Rectal smooth muscle tissue (tissue), 1 donor: Measurements from ENCODE around the gene CGGBP1.
A peak's percentile ranks its signal among the peaks of the same experiment; 100 is the strongest.

Experiments
- H3K27ac ChIP-seq: one replicate; pipeline ENCODE4 v1.7.0; 2013; ENCODE audit warnings: low read depth, low read length, inconsistent platforms
- H3K27me3 ChIP-seq: one replicate; pipeline ENCODE4 v1.7.0; 2013; ENCODE audit warnings: low read length; ENCODE audit not compliant: control insufficient read depth, insufficient read depth
- H3K36me3 ChIP-seq: one replicate; pipeline ENCODE4 v1.7.0; 2013; ENCODE audit warnings: low read length; ENCODE audit not compliant: control insufficient read depth, insufficient read depth
- H3K4me1 ChIP-seq: one replicate; pipeline ENCODE4 v1.7.0; 2013; ENCODE audit warnings: low read length; ENCODE audit not compliant: control insufficient read depth, insufficient read depth
- H3K4me3 ChIP-seq: one replicate; pipeline ENCODE4 v1.7.0; 2013; ENCODE audit warnings: low read length
- H3K9ac ChIP-seq: one replicate; pipeline ENCODE4 v1.7.0; 2013; ENCODE audit warnings: low read length

The CGGBP1 gene

GRCh38 chr3:88058581-88059379 is at the start of gene CGGBP1, which contains the start of gene ZNF654:
Gene CGGBP1, minus strand, starts transcription at chr3:88059005. Its CDS starts 3,029 bp downstream, at chr3:88055976.
Gene ZNF654, plus strand, starts transcription at chr3:88059255. Its CDS starts 65 bp downstream, at chr3:88059320.
- Histone ChIP-seq H3K4me3 (peak within 1 kb of the TSS; percentile 84), H3K27me3 (no peaks in the 10 kb centered on the region), H3K4me1 (peaks cover 13% of the 10 kb centered on the region), H3K36me3 (peaks cover 6% of the 10 kb centered on the region), H3K27ac (peak within 1 kb of the TSS; percentile 96), H3K9ac (peak within 1 kb of the TSS; percentile 91)

GRCh38 chr3:88105325-88105724 is 46.5 kb upstream of the CGGBP1 start:
- H3K27ac ChIP-seq, result no peak overlapping the region
- H3K36me3 ChIP-seq, result no peaks in the 10 kb centered on the region
- no peaks in the 10 kb centered on the region for H3K27me3 ChIP-seq
- H3K4me3 ChIP-seq, result no peak overlapping the region
- no peak overlapping the region for H3K9ac ChIP-seq
- peaks cover 4% of the 10 kb centered on the region for H3K4me1 ChIP-seq

- Histone ChIP-seq H3K27me3 (no peaks in the 10 kb centered on the region), H3K9ac (no peak overlapping the region), H3K4me1 (peaks cover 4% of the 10 kb centered on the region), H3K27ac (no peak overlapping the region), H3K36me3 (no peaks in the 10 kb centered on the region), H3K4me3 (no peak overlapping the region)
Measured at GRCh38 chr3:88101142-88101541, 42.3 kb upstream of the CGGBP1 start.

- no peak overlapping the region for H3K4me3 ChIP-seq
- no peaks in the 10 kb centered on the region for H3K27me3 ChIP-seq
- no peaks in the 10 kb centered on the region for H3K4me1 ChIP-seq
- H3K36me3 ChIP-seq, result no peaks in the 10 kb centered on the region
- H3K27ac ChIP-seq, result no peak overlapping the region
- H3K9ac ChIP-seq, result no peak overlapping the region
Measured at GRCh38 chr3:88093266-88093665, 34.5 kb upstream of the CGGBP1 start.

GRCh38 chr3:88092270-88092669 is 33.5 kb upstream of the CGGBP1 start:
- no peak overlapping the region for H3K27ac ChIP-seq
- H3K27me3 ChIP-seq, result no peaks in the 10 kb centered on the region
- H3K4me1 ChIP-seq, result no peaks in the 10 kb centered on the region

GRCh38 chr3:88090681-88091080 is 31.9 kb upstream of the CGGBP1 start:
- no peak overlapping the region for H3K27ac ChIP-seq
- no peaks in the 10 kb centered on the region for H3K27me3 ChIP-seq
- H3K4me3 ChIP-seq, result no peak overlapping the region
- no peaks in the 10 kb centered on the region for H3K36me3 ChIP-seq
- H3K4me1 ChIP-seq, result no peaks in the 10 kb centered on the region
- no peak overlapping the region for H3K9ac ChIP-seq

More at GRCh38 chr3:88092270-88092669, 33.5 kb upstream of the CGGBP1 start:
- H3K36me3 ChIP-seq, result no peaks in the 10 kb centered on the region
- H3K4me3 ChIP-seq, result no peak overlapping the region
- no peak overlapping the region for H3K9ac ChIP-seq

- Histone ChIP-seq H3K27ac (no peak overlapping the region), H3K4me3 (no peak overlapping the region), H3K27me3 (no peaks in the 10 kb centered on the region), H3K36me3 (no peaks in the 10 kb centered on the region), H3K4me1 (no peaks in the 10 kb centered on the region), H3K9ac (no peak overlapping the region)
Measured at GRCh38 chr3:88084097-88084501, 25.3 kb upstream of the CGGBP1 start.

GRCh38 chr3:88082854-88083253 is 24.0 kb upstream of the CGGBP1 start:
- no peak overlapping the region for H3K27ac ChIP-seq
- H3K36me3 ChIP-seq, result no peaks in the 10 kb centered on the region
- no peak overlapping the region for H3K9ac ChIP-seq
- no peaks in the 10 kb centered on the region for H3K4me1 ChIP-seq
- H3K4me3 ChIP-seq, result no peak overlapping the region
- H3K27me3 ChIP-seq, result no peaks in the 10 kb centered on the region

GRCh38 chr3:88078932-88079331 is 20.1 kb upstream of the CGGBP1 start:
- Histone ChIP-seq H3K4me3 (no peak overlapping the region), H3K4me1 (no peaks in the 10 kb centered on the region), H3K27ac (no peak overlapping the region), H3K27me3 (no peaks in the 10 kb centered on the region), H3K9ac (no peak overlapping the region), H3K36me3 (no peaks in the 10 kb centered on the region)

GRCh38 chr3:88076712-88077111 is 17.9 kb upstream of the CGGBP1 start:
- no peaks in the 10 kb centered on the region for H3K27me3 ChIP-seq
- H3K9ac ChIP-seq, result no peak overlapping the region
- no peaks in the 10 kb centered on the region for H3K36me3 ChIP-seq
- H3K27ac ChIP-seq, result no peak overlapping the region
- H3K4me3 ChIP-seq, result no peak overlapping the region
- no peaks in the 10 kb centered on the region for H3K4me1 ChIP-seq

- H3K9ac ChIP-seq, result no peak overlapping the region
- no peaks in the 10 kb centered on the region for H3K27me3 ChIP-seq
- H3K36me3 ChIP-seq, result no peaks in the 10 kb centered on the region
- H3K4me3 ChIP-seq, result no peak overlapping the region
- no peak overlapping the region for H3K27ac ChIP-seq
- no peaks in the 10 kb centered on the region for H3K4me1 ChIP-seq
Measured at GRCh38 chr3:88075497-88075896, 16.7 kb upstream of the CGGBP1 start.

- Histone ChIP-seq H3K4me1 (no peaks in the 10 kb centered on the region), H3K27ac (no peak overlapping the region), H3K36me3 (no peaks in the 10 kb centered on the region), H3K4me3 (no peak overlapping the region), H3K9ac (no peak overlapping the region), H3K27me3 (no peaks in the 10 kb centered on the region)
Measured at GRCh38 chr3:88075072-88075471, 16.3 kb upstream of the CGGBP1 start.

- H3K4me1 ChIP-seq, result peaks cover 13% of the 10 kb centered on the region
- H3K9ac ChIP-seq, result no peak overlapping the region
- H3K36me3 ChIP-seq, result no peaks in the 10 kb centered on the region
- no peak overlapping the region for H3K4me3 ChIP-seq
- H3K27ac ChIP-seq, result no peak overlapping the region
- H3K27me3 ChIP-seq, result no peaks in the 10 kb centered on the region
Measured at GRCh38 chr3:88061746-88062145, 2.9 kb upstream of the CGGBP1 start.
